ENCODE results near the gene PPP2R1B. TPM values are rescaled to one million over a fixed set of nuclear protein-coding genes. Genes with fewer than 3 reads are reported as not detected.

The PPP2R1B gene
- total RNA-seq, 1 donor from 2014 or later: 33.8 TPM

- H3K4me1 Mint-ChIP-seq: peaks cover 20% of the 10 kb centered on the region
Measured at GRCh38 chr11:111764621-111765020, 1.6 kb downstream of the PPP2R1B start.

GRCh38 chr11:111762981-111763643, 3.1 kb downstream of the PPP2R1B start:
- Mint-ChIP-seq H3K36me3 (peaks cover 37% of the 10 kb centered on the region), H3K27me3 (ENCODE audit: low read depth) (no peaks in the 10 kb centered on the region), H3K4me3 (no peak overlapping the region), H3K4me1 (peaks cover 20% of the 10 kb centered on the region), H3K27ac (no peak overlapping the region), H3K9me3 (no peaks in the 10 kb centered on the region)
- TF ChIP-seq CTCF (IDR thresholded peaks at IDR 0.05; ENCODE audit: unreplicated experiment): no peak
- no peak for DNase-seq (ENCODE audit: low spot score in 2 of 2, unreplicated experiment in 2 of 2)

More at GRCh38 chr11:111764621-111765020, 1.6 kb downstream of the PPP2R1B start:
- no peak for DNase-seq (ENCODE audit: low spot score in 2 of 2, unreplicated experiment in 2 of 2)
- Mint-ChIP-seq H3K27ac (no peak overlapping the region), H3K4me3 (peak overlapping the region; percentile 100), H3K36me3 (peaks cover 26% of the 10 kb centered on the region), H3K27me3 (ENCODE audit: low read depth) (no peaks in the 10 kb centered on the region), H3K9me3 (no peaks in the 10 kb centered on the region)
- TF ChIP-seq CTCF (IDR thresholded peaks at IDR 0.05; ENCODE audit: unreplicated experiment): no peak

GRCh38 chr11:111762526-111762925, 3.7 kb downstream of the PPP2R1B start:
- Mint-ChIP-seq H3K9me3 (no peaks in the 10 kb centered on the region), H3K4me3 (no peak overlapping the region), H3K27me3 (ENCODE audit: low read depth) (no peaks in the 10 kb centered on the region), H3K4me1 (peaks cover 20% of the 10 kb centered on the region), H3K36me3 (peaks cover 40% of the 10 kb centered on the region), H3K27ac (no peak overlapping the region)
- TF ChIP-seq CTCF (IDR thresholded peaks at IDR 0.05; ENCODE audit: unreplicated experiment): no peak
- DNase-seq (ENCODE audit: low spot score in 2 of 2, unreplicated experiment in 2 of 2): no peak

GRCh38 chr11:111761036-111761435, 5.2 kb downstream of the PPP2R1B start:
- Mint-ChIP-seq H3K27me3 (ENCODE audit: low read depth) (no peaks in the 10 kb centered on the region), H3K27ac (no peak overlapping the region), H3K4me3 (no peak overlapping the region), H3K9me3 (no peaks in the 10 kb centered on the region), H3K4me1 (peaks cover 14% of the 10 kb centered on the region), H3K36me3 (peaks cover 44% of the 10 kb centered on the region)
- no peak for DNase-seq (ENCODE audit: low spot score in 2 of 2, unreplicated experiment in 2 of 2)
- TF ChIP-seq CTCF (IDR thresholded peaks at IDR 0.05; ENCODE audit: unreplicated experiment): no peak

GRCh38 chr11:111759778-111760407, 6.3 kb downstream of the PPP2R1B start:
- peaks cover 9% of the 10 kb centered on the region for H3K4me1 Mint-ChIP-seq
- H3K4me3 Mint-ChIP-seq: no peak overlapping the region
- peaks cover 48% of the 10 kb centered on the region for H3K36me3 Mint-ChIP-seq
- no peaks in the 10 kb centered on the region for H3K9me3 Mint-ChIP-seq
- no peak for TF ChIP-seq CTCF (IDR thresholded peaks at IDR 0.05; ENCODE audit: unreplicated experiment)
- H3K27ac Mint-ChIP-seq: no peak overlapping the region
- DNase-seq (ENCODE audit: low spot score in 2 of 2, unreplicated experiment in 2 of 2): no peak
- H3K27me3 Mint-ChIP-seq (ENCODE audit: low read depth): no peaks in the 10 kb centered on the region

Data from mesothelial cell of epicardium (in vitro differentiated cells).